SK-N-SH (cell line): ENCODE measurements around the gene RNASEH2B. TPM values are rescaled to one million over a fixed set of nuclear protein-coding genes. Genes with fewer than 3 reads are reported as not detected.

Experiments
- CTCF ChIA-PET: fragments of 300-600, 350-600 bp; formaldehyde crosslinking; extraction: SDS; loops from one replicate; lab custom pipeline; 2021; lab: Yijun Ruan, JAX
- POLR2A ChIA-PET: fragments of 350-600 bp; sonication (Branson Sonifier 250); formaldehyde crosslinking; extraction: SDS; loops from one replicate; lab custom pipeline; 2020; ENCODE audit warnings: antibody characterized with exemption, inconsistent platforms; lab: Yijun Ruan, JAX
- DNase-seq: peaks from one replicate; pipeline ENCODE4 v3.0.0; 2012
- H2AFZ ChIP-seq: fragments of 200-600 bp; sonication (generic); 2 replicates; pipeline ENCODE4 v1.8.1; 2016; ENCODE audit warnings: antibody characterized with exemption, mild to moderate bottlenecking, low read depth
- H3F3A ChIP-seq: fragments of 200-600 bp; sonication (generic); replicated peaks from 2 replicates; pipeline ENCODE3; 2016; ENCODE audit warnings: antibody characterized with exemption, mild to moderate bottlenecking; ENCODE audit not compliant: insufficient read depth
- H3K27ac ChIP-seq, 2 experiments: fragments of 200-500 bp in 1 of 2; fragments of 200-600 bp in 1 of 2; sonication (Bioruptor generic) in 1 of 2; sonication (generic), shearing (Covaris generic) in 1 of 2; 2 replicates each; pipeline versions ENCODE4 v1.5.1 to v1.6.1; 2014 to 2016; ENCODE audit warnings: low read depth in 2 of 2, inconsistent platforms in 1 of 2, low read length in 1 of 2, mild to moderate bottlenecking in 1 of 2, mixed read lengths in 1 of 2
- H3K27me3 ChIP-seq: fragments of 200-600 bp; sonication (generic), shearing (Covaris generic); 2 replicates; pipeline ENCODE4 v1.6.1; 2016; ENCODE audit warnings: mixed run types; ENCODE audit not compliant: insufficient read depth
- H3K36me3 ChIP-seq, 2 experiments: fragments of 200-500 bp in 1 of 2; fragments of 200-600 bp in 1 of 2; sonication (Bioruptor generic) in 1 of 2; sonication (generic) in 1 of 2; replicated peaks in 1 of 2; 2 replicates each; pipeline versions ENCODE3 to v1.5.1; 2014 to 2016; ENCODE audit warnings: low read length in 1 of 2, mild to moderate bottlenecking in 1 of 2; ENCODE audit not compliant: insufficient read depth in 2 of 2, control insufficient read depth in 1 of 2
- H3K4me1 ChIP-seq, 2 experiments: fragments of 200-500 bp in 1 of 2; fragments of 200-600 bp in 1 of 2; sonication (Bioruptor generic) in 1 of 2; sonication (generic), shearing (Covaris generic) in 1 of 2; 2 replicates each; pipeline versions ENCODE4 v1.5.1 to v1.6.1; 2014 to 2016; ENCODE audit warnings: low read depth in 1 of 2, low read length in 1 of 2, mixed run types in 1 of 2; ENCODE audit not compliant: insufficient read depth in 2 of 2, control insufficient read depth in 1 of 2
- H3K4me2 ChIP-seq: fragments of 200-600 bp; sonication (generic), shearing (Covaris generic); 2 replicates; pipeline ENCODE4 v1.6.1; 2017; ENCODE audit warnings: mixed run types
- H3K4me3 ChIP-seq, 2 experiments: fragments of 200-500 bp in 1 of 2; fragments of 200-600 bp in 1 of 2; sonication (Bioruptor generic) in 1 of 2; sonication (generic), shearing (Covaris generic) in 1 of 2; 2 replicates each; pipeline versions ENCODE4 v1.5.1 to v1.8.1; 2014 to 2016; ENCODE audit warnings: low read depth in 2 of 2, inconsistent platforms in 1 of 2, low read length in 1 of 2, mild to moderate bottlenecking in 1 of 2, mixed read lengths in 1 of 2, moderate library complexity in 1 of 2
- H3K79me2 ChIP-seq: fragments of 200-600 bp; sonication (generic); 2 replicates; pipeline ENCODE4 v1.8.1; 2017; ENCODE audit warnings: mild to moderate bottlenecking; ENCODE audit not compliant: insufficient read depth
- H3K9ac ChIP-seq: fragments of 200-600 bp; sonication (generic); 2 replicates; pipeline ENCODE4 v1.6.1; 2017; ENCODE audit warnings: mixed run types
- H3K9me2 ChIP-seq: fragments of 200-600 bp; sonication (generic); 2 replicates; pipeline ENCODE4 v1.6.1; 2017; ENCODE audit warnings: mixed run types
- H3K9me3 ChIP-seq: fragments of 200-600 bp; sonication (generic); 2 replicates; pipeline ENCODE4 v1.6.1; 2017; ENCODE audit warnings: mixed run types, mild to moderate bottlenecking, moderate library complexity
- H4K20me1 ChIP-seq: fragments of 200-600 bp; sonication (generic); 2 replicates; pipeline ENCODE4 v1.6.1; 2017; ENCODE audit warnings: mild to moderate bottlenecking, mixed run types; ENCODE audit not compliant: insufficient read depth
- CHD2 ChIP-seq: fragments of 150-350 bp; IDR thresholded peaks from 2 replicates; pipeline ENCODE4 v1.6.1; 2018; ENCODE audit warnings: low read length; ENCODE audit not compliant: partially characterized antibody
- CTCF ChIP-seq: fragments of 200-600 bp; sonication (generic); IDR thresholded peaks from 2 replicates; pipeline ENCODE4 v1.6.1; 2017; ENCODE audit warnings: antibody characterized with exemption, mild to moderate bottlenecking, moderate library complexity
- ELF1 ChIP-seq: IDR thresholded peaks from 2 replicates; pipeline ENCODE4 v1.4.0; 2012
- EZH2phosphoT487 ChIP-seq: fragments of 200-600 bp; sonication (generic); IDR thresholded peaks from 2 replicates; pipeline ENCODE4 v1.6.1; 2017; ENCODE audit warnings: low read depth, mixed run types, mild to moderate bottlenecking, antibody characterized with exemption, moderate library complexity, borderline replicate concordance
- FOXJ3 ChIP-seq: sonication (generic); formaldehyde crosslinking; IDR thresholded peaks from 2 replicates; pipeline ENCODE4 v1.5.1; 2020; ENCODE audit warnings: mild to moderate bottlenecking, missing genetic modification reagents
- FOXM1 ChIP-seq: IDR thresholded peaks from 2 replicates; pipeline ENCODE4 v1.4.0; 2012; ENCODE audit warnings: low read depth, mild to moderate bottlenecking
- GABPA ChIP-seq: IDR thresholded peaks from 2 replicates; pipeline ENCODE4 v1.4.0; 2012; ENCODE audit warnings: low read depth, mild to moderate bottlenecking
- GATA2 ChIP-seq: sonication (generic); formaldehyde crosslinking; IDR thresholded peaks from 2 replicates; pipeline ENCODE4 v1.5.0; 2020; ENCODE audit warnings: mild to moderate bottlenecking, missing genetic modification reagents
- JUND ChIP-seq: IDR thresholded peaks from 2 replicates; pipeline ENCODE4 v1.4.0; 2012
- MAX ChIP-seq: IDR thresholded peaks from 2 replicates; pipeline ENCODE4 v1.4.0; 2012; ENCODE audit warnings: low read depth
- MEF2A ChIP-seq: IDR thresholded peaks from 2 replicates; pipeline ENCODE4 v1.4.0; 2012; ENCODE audit warnings: low read depth, borderline replicate concordance
- MXI1 ChIP-seq: IDR thresholded peaks from 2 replicates; pipeline ENCODE4 v1.6.1; 2012; ENCODE audit warnings: mild to moderate bottlenecking, low read depth, low read length, improper control_type of control experiment
- PBX3 ChIP-seq: IDR thresholded peaks from 2 replicates; pipeline ENCODE4; 2012
- SMC3 ChIP-seq: IDR thresholded peaks from 2 replicates; pipeline ENCODE4 v1.6.1; 2012; ENCODE audit warnings: low read depth, low read length, improper control_type of control experiment
- TEAD4 ChIP-seq: IDR thresholded peaks from 2 replicates; pipeline ENCODE4 v1.4.0; 2012; ENCODE audit warnings: mild to moderate bottlenecking, borderline replicate concordance; ENCODE audit not compliant: insufficient read depth
- USF1 ChIP-seq: IDR thresholded peaks from 2 replicates; pipeline ENCODE4 v1.4.0; 2012; ENCODE audit warnings: low read depth, borderline replicate concordance
- WGBS: methylation state at CpG from one replicate; pipeline ENCODE4 v1.1.6; 2017; ENCODE audit warnings: low lambda C conversion rate; 5-methylcytosine and 5-hydroxymethylcytosine counted together
- polyA plus RNA-seq, 3 experiments: library from polyadenylated mRNA; depleted of rRNA; stranded (reverse); fragments of >200 nt; gene quantifications; 2 replicates each; pipeline ENCODE4 v1.2.3, GENCODE V29; 2012

RNASEH2B gene
- polyA plus RNA-seq, 1 of the 3 experiments (the other 2 are of a cell fraction): 13.0 TPM

GRCh38 chr13:50934735-50935435 is 25.3 kb downstream of the RNASEH2B start:
- POLR2A ChIA-PET: no interaction called here
- H3F3A ChIP-seq: no peaks in the 10 kb centered on the region
- WGBS: 94% methylated on average over 5 of the region's 5 CpGs

GRCh38 chr13:50936679-50937078 is 27.1 kb downstream of the RNASEH2B start:
- TF ChIP-seq MEF2A (no peak), PBX3 (no peak), FOXM1 (no peak), EZH2phosphoT487 (no peak), GABPA (no peak), FOXJ3 (CRISPR knock-in tag) (no peak), GATA2 (CRISPR knock-in tag) (no peak), ELF1 (no peak), MXI1 (no peak), MAX (no peak), TEAD4 (no peak), CHD2 (no peak), CTCF (no peak), JUND (no peak), USF1 (no peak), SMC3 (no peak)
- H3K27me3 ChIP-seq: no peaks in the 10 kb centered on the region
- H3K36me3 ChIP-seq: peaks cover 4 to 14% of the 10 kb centered on the region in 2 experiments
- no peak overlapping the region for H3K4me3 ChIP-seq
- no peaks in the 10 kb centered on the region for H3F3A ChIP-seq
- H2AFZ ChIP-seq: no peak overlapping the region
- no peak overlapping the region for H3K27ac ChIP-seq
- no peaks in the 10 kb centered on the region for H3K9me3 ChIP-seq
- H3K4me1 ChIP-seq: no peaks in the 10 kb centered on the region; a peak in 1 of 4 replicates
- ChIA-PET CTCF (interaction anchor here (1.0 to 1.2 kb wide), 2 partner anchors 9 to 25 kb away, joined by 3 read pairs; no protein-coding TSS in a partner anchor), POLR2A (no interaction called here)
- H3K79me2 ChIP-seq: no peaks in the 10 kb centered on the region
- no peak overlapping the region for H3K9ac ChIP-seq
- DNase-seq: no peak
- H3K9me2 ChIP-seq: no peaks in the 10 kb centered on the region
- no peaks in the 10 kb centered on the region for H4K20me1 ChIP-seq
- no peak overlapping the region for H3K4me2 ChIP-seq
- 96% methylated on average over 2 of the region's 2 CpGs for WGBS

More at GRCh38 chr13:50934735-50935435, 25.3 kb downstream of the RNASEH2B start:
- H3K27me3 ChIP-seq: no peaks in the 10 kb centered on the region
- H3K4me2 ChIP-seq: no peak overlapping the region
- H3K9me3 ChIP-seq: no peaks in the 10 kb centered on the region
- no peaks in the 10 kb centered on the region for H3K9me2 ChIP-seq
- peaks cover 9 to 13% of the 10 kb centered on the region in 2 experiments for H3K36me3 ChIP-seq
- no peak overlapping the region for H2AFZ ChIP-seq
- H3K9ac ChIP-seq: no peak overlapping the region
- DNase-seq: no peak
- no peaks in the 10 kb centered on the region for H3K79me2 ChIP-seq
- H3K27ac ChIP-seq: no peak overlapping the region
- H4K20me1 ChIP-seq: no peaks in the 10 kb centered on the region
- CTCF ChIA-PET: no interaction called here
- no peaks in the 10 kb centered on the region; a peak in 1 of 4 replicates for H3K4me1 ChIP-seq
- H3K4me3 ChIP-seq: no peak overlapping the region
- TF ChIP-seq GATA2 (CRISPR knock-in tag): no peak
